ENCODE results near the gene GREM2.

DNA sequence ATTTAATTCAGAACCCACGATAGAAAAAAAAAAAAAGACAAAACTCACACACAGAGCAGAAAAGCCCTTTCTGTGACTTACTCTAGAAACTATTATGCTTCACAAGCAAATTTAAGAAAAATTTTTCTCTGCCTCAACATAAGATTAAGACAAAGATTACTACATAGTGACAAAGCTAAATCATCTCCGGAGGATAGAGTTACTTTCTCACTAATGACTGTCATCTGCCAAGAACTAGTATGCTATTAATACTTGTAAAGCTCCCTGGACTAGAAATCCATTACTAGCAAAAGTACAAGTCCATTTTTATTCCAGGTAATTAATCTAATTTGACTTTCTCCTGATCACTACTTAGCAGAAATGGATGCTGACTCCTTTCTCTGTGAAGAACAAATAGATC lies 25.9 kb downstream of the GREM2 start:
- TF ChIP-seq CTCF (conservative IDR thresholded peaks at IDR 0.05; ENCODE audit: low read depth, low read length): no peak
- TF ChIP-seq EZH2 (IDR thresholded peaks at IDR 0.05; ENCODE audit: low read length, unreplicated experiment): no peak
